CD4-positive, alpha-beta T cell treated with Interleukin-2 at 100 ng/mL for 4 hours (primary cell): ENCODE data around the gene SNX14.
"Not testable (repeated sequence)": the region's sequence is repeated elsewhere in the genome, so short reads cannot be mapped to it uniquely, and the experiment has no call there.

Source experiments
- DNase-seq: peaks from one replicate; pipeline ENCODE4 v3.0.0-alpha.2; 2020; ENCODE audit warnings: low spot score

Gene SNX14, protein sequence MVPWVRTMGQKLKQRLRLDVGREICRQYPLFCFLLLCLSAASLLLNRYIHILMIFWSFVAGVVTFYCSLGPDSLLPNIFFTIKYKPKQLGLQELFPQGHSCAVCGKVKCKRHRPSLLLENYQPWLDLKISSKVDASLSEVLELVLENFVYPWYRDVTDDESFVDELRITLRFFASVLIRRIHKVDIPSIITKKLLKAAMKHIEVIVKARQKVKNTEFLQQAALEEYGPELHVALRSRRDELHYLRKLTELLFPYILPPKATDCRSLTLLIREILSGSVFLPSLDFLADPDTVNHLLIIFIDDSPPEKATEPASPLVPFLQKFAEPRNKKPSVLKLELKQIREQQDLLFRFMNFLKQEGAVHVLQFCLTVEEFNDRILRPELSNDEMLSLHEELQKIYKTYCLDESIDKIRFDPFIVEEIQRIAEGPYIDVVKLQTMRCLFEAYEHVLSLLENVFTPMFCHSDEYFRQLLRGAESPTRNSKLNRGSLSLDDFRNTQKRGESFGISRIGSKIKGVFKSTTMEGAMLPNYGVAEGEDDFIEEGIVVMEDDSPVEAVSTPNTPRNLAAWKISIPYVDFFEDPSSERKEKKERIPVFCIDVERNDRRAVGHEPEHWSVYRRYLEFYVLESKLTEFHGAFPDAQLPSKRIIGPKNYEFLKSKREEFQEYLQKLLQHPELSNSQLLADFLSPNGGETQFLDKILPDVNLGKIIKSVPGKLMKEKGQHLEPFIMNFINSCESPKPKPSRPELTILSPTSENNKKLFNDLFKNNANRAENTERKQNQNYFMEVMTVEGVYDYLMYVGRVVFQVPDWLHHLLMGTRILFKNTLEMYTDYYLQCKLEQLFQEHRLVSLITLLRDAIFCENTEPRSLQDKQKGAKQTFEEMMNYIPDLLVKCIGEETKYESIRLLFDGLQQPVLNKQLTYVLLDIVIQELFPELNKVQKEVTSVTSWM

GRCh38 chr6:85593438-85594196 lies at the start of gene SNX14:
Gene SNX14, minus strand, starts transcription at chr6:85593858. Its CDS starts 140 bp downstream, at chr6:85593718.
- peak; percentile 77 for DNase-seq

DNA sequence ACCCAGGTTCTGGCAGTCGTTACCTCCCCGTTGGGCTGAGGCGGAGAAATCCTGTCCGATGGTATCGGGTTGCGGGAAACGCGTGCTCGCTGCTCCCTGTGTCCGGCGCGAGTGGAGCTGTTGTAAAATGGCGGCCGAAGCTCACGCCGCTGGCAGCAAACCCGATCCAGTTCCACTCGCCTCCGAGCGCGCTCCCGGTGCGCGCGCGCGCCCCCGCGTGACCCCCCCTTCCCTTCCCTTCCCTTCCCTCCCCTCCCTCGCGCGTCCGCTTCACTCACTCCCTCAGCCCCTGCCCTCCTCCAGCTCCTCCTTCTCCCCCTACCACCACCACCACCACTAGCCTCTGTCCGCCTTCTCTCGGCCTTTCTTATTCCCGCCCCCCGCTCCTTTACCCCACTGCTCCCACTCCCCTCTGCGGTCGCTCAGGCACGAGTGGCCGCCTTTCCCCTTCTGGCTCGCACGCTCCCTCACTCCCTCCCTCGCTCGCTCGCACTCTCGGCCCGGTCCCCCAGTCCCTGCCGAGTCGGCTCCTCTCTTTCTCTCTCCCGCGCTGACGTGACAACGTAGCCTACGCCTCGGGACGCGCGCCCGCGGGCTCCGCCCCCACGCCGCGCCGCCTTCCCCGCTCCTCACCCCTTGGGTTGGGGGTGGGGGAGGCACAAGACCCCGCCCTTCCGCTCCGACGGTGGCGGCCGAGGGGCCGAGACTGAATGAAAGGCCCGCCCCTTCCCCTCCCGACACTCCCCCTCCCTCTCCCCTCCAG lies 49.3 kb upstream of the SNX14 start, which contains the start of gene SYNCRIP:
Gene SYNCRIP (minus strand): TSS at position 113 of the 763 bp plus-strand sequence. CDS start 1,447 bp downstream, outside the sequence.
- peak; percentile 98 for DNase-seq

GRCh38 chr6:85641897-85642773 lies 48.5 kb upstream of the SNX14 start:
- peak; percentile 36 for DNase-seq

DNA sequence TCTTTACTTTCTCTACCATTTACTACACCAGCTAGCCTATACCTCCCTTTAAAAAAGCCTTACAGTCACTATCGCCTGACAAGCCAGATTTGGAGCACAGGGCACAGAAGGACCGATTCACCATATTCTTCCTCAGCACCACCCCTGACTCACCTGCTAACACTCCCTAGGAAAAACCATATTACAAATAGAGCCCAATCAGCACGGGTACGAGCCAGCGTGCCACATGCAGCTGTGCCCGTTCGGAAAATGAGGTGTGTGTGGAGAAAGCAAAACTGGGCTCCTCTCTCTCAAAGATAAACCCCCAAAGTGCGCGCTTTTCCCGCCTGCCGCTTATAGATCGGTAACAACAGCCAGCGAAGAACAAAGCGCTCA lies 47.9 kb upstream of the SNX14 start:
- peak; percentile 12 for DNase-seq

DNA sequence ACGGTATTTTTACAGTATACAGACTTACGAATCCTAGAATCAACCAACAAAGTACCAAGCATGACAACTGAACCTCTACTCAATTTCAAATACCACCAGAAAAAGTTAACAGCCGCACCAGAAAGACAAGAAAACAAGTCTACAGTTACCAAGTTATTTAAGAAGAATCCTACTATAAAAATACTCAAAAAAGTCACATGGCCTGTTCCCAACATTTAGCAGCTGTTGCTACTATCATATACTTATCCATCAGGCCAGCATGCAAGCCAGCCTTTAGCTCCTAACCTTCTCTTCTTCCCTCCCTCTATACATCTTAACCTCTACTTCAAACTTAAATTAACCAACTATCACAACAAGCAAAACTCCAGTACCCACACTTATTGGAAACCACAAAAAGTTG lies 47.2 kb upstream of the SNX14 start:
- no peak for DNase-seq

GRCh38 chr6:85637579-85637978 lies 43.9 kb upstream of the SNX14 start:
- DNase-seq, result no peak

DNA sequence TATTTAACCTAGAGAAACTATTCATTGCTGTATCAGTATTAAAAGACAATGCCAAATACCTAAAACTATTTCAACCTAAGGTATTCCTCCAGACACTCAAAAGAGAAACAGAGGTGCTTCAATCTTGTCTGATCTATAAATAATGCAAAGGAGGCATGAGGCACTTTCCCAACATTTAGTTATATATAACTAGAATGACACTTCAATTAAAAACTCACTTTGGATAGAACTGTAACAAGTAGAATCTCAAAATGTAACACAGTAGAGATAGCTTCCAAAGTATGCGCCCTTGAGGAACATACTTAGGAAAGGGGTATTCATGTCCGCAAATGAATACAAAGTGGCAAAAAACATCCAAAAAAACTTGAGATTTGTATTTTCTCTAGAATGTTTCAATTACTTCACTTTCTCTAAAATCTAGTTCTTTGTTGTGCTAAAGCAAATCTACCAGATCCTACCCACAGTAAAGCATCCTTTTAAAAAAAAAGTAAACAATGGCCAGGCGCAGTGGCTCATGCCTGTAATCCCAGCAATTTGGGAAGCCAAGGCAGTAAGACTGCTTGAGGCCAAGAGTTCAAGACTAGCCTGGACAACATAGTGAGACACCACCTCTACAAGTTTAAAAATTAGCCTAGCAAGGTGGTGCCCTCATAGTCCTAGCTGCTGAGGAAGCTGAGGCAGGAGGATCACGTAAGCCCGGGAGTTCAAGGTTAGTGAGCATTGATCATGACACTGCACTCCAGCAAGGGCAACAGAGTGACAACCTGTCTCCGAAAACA lies 38.7 kb upstream of the SNX14 start:
- no peak for DNase-seq

- DNase-seq, result not testable (repeated sequence)
Observed at GRCh38 chr6:85631117-85631516, 37.5 kb upstream of the SNX14 start.

GRCh38 chr6:85628353-85628752 lies 34.7 kb upstream of the SNX14 start:
- no peak for DNase-seq

GRCh38 chr6:85620308-85620707 lies 26.6 kb upstream of the SNX14 start:
- DNase-seq, result no peak

DNA sequence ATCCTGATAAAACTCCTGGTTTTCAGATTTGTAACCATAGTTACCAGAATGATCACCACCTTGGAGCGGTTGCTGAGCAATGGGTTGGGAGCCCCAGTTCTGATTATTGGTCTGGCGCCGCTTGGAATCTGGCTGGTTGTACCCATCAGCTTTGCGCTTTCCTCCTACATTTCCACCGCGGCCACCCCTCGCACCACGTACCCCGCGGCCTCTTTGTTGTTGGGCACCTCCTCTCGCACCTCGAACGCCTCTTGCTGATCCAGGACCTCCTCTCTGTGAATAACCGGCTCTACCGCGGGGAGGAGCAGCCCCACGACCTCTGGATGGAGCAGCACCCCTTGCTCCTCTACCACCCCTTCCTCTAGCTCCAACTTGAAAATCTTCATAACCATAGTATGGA lies 21.1 kb upstream of the SNX14 start:
- DNase-seq, result no peak

DNA sequence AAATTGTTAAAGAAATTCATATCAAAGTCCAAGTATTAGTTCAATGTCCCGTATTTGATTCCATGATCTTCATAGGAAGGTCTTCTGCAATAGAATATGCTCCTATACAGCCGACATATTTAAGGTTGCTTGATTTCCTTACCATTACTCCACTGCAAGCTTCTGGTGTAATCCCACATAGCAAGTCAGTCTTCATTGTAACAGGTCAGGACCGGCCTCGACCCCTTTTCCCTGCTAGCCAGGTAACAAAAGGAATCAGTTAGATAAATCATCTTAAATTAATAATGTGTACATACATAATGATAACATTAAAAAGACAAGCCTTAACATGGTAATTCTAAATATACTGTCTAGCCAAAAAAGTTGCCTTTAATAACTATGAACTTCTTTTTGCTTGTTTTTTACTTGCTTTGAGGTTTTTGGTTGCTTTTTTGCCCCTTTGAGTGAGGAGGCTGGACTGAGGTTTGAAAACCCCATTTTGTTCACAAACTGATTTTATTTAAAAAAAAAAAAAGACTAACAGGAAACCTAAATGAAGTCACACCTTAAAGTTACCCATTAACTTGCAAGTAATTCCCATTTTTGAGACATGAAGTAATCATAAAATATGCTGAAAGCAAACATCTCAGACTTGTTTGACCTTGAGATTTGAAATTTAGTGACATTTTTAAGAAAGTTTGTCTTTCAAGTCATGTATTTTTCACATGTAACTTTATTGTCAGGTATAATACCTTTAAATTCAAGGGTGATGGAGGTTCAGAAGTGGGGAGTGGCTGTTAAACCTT lies 19.2 kb upstream of the SNX14 start:
- no peak for DNase-seq

DNA sequence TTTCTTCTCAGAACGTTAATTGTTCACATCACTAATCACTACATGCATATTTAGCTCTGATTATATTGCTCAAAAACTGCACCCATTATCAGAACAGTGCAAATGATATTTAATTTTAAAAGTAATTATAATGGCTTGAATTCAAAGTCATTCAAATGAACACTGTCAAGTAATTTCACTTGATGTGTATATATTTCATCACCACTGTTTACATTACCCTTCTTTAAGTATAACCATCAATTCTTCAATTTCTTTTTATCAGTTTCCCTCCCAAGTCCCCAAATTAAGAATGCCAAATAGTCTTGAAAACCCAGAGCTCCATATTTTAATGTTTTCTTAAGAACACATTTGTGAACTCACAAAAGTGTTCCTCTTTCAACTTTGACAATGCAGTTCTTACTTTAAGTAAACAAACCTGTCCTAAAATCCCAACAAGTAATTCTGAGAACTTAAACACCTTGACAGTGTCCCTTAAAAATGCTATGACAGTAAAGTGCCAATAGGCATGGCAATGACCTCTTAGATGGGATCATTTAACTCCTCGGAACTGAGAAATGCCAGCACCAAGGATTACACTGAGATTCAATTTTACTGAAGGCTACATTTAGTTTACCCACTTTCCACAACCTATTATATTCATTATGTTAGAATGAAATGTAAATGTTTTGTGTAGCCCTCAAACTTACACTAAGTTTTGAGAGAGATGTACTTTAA lies 16.7 kb upstream of the SNX14 start:
- no peak for DNase-seq

DNA sequence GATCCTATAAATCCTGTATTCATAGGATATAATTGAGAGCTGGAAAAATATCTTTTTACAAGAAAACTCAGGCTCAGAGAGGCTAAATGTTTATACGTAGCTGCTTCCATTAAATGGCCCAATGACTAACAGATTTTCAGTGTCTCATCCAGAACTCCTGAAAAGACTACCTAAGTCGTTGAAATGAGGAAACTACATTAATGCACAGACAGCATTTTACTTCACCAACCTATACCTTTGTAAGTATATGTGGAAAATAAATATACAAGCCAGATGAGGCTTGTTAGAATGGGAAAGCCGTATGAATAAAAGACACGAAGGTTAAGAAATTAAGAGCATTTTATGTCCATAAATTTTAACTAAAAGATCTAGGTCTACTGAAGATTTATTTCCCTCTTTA lies 8.4 kb upstream of the SNX14 start:
- DNase-seq, result no peak

DNA sequence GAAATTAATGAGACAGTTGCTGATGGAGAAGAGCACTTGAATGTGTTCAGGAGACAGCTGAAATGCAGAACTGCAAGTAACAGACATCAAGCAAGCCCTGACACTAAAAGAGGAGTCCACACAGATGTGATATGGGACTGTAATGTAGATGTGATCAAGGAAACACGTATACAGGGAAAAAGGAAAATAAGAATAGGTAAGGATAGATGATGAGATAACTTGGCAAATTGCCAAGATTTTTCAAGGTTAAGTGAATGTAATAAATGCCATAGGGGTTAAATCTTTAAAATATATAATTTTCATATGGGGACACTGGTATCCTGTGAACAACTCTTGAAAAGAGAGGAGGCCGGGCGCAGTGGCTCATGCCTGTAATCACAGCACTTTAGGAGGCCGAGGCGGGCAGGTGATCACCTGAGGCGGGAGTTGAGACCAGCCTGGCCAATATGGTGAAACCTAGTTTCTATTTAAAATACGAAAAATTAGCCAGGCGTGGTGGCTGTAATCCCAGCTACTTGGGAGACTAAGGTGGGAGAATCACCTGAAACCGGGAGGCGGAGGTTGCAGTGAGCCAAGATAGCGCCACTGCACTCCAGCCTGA lies 7.2 kb upstream of the SNX14 start:
- DNase-seq, result no peak

- DNase-seq, result peak; percentile 41
Observed at GRCh38 chr6:85594197-85594930, 706 bp upstream of the SNX14 start.

- DNase-seq, result no peak
Observed at GRCh38 chr6:85592033-85592432, 1.6 kb downstream of the SNX14 start.
